WTC11 (cell line): ENCODE data around the gene ZDHHC9. TPM values are rescaled to one million over a fixed set of nuclear protein-coding genes. Genes with fewer than 3 reads are reported as not detected.
"Not testable (repeated sequence)": the region's sequence is repeated elsewhere in the genome, so short reads cannot be mapped to it uniquely, and the experiment has no call there.

Experiments used
- ATAC-seq: fragments of 200-7000 bp; cut with Tn5 transposase; 2 replicates; pipeline ENCODE4 v1.10.0; 2021; ENCODE audit warnings: mild to moderate bottlenecking, moderate library complexity
- CTCF ChIA-PET: fragments of 300-600 bp; sonication (Branson Sonifier 250); formaldehyde crosslinking; loops from one replicate; lab custom pipeline; 2021; ENCODE audit warnings: antibody characterized with exemption; lab: Charles Lee
- POLR2A ChIA-PET: fragments of 350-600 bp; sonication (Branson Sonifier 250); formaldehyde crosslinking; loops from one replicate; lab custom pipeline; 2021; ENCODE audit warnings: antibody characterized with exemption; lab: Charles Lee
- DNase-seq: peaks from one replicate; pipeline ENCODE4 v3.0.0; 2021; ENCODE audit warnings: low spot score
- H3K27ac Mint-ChIP-seq: 2 replicates; pipeline ENCODE4 v1.8.0; 2021; ENCODE audit warnings: mixed read lengths
- H3K27me3 Mint-ChIP-seq: 2 replicates; pipeline ENCODE4 v1.8.0; 2021; ENCODE audit warnings: low read depth, mild to moderate bottlenecking, moderate library complexity, mixed read lengths
- H3K36me3 Mint-ChIP-seq: 2 replicates; pipeline ENCODE4 v1.8.0; 2021; ENCODE audit warnings: mixed read lengths
- H3K4me1 Mint-ChIP-seq: 2 replicates; pipeline ENCODE4 v1.8.0; 2022; ENCODE audit warnings: mixed read lengths
- H3K4me3 Mint-ChIP-seq: 2 replicates; pipeline ENCODE4 v1.8.0; 2021; ENCODE audit warnings: mild to moderate bottlenecking, moderate library complexity, mixed read lengths
- H3K9me3 Mint-ChIP-seq: 2 replicates; pipeline ENCODE4 v1.8.0; 2021; ENCODE audit warnings: mixed read lengths
- IRF2 ChIP-seq: sonication (generic); formaldehyde crosslinking; IDR thresholded peaks from 2 replicates; pipeline ENCODE4 v1.8.0; 2022; ENCODE audit warnings: low read depth, missing genetic modification reagents, borderline replicate concordance
- MXD4 ChIP-seq: fragments of 250-450 bp; sonication (Bioruptor Pico); IDR thresholded peaks from 2 replicates; pipeline ENCODE4 v1.8.0; 2021; ENCODE audit warnings: mild to moderate bottlenecking, moderate library complexity, borderline replicate concordance
- MYBL2 ChIP-seq: sonication (generic); formaldehyde crosslinking; IDR thresholded peaks from 2 replicates; pipeline ENCODE4 v1.8.1; 2023; ENCODE audit warnings: mild to moderate bottlenecking, moderate library complexity, missing genetic modification reagents
- NR1H2 ChIP-seq: sonication (generic); formaldehyde crosslinking; IDR thresholded peaks from 2 replicates; pipeline ENCODE4 v1.9.0; 2021; ENCODE audit warnings: mild to moderate bottlenecking, moderate library complexity, missing genetic modification reagents
- OVOL2 ChIP-seq: fragments of 250-450 bp; sonication (Bioruptor Pico); IDR thresholded peaks from 2 replicates; pipeline ENCODE4 v1.9.0; 2021; ENCODE audit warnings: mild to moderate bottlenecking, borderline replicate concordance
- ZNF232 ChIP-seq: sonication (generic); formaldehyde crosslinking; IDR thresholded peaks from 2 replicates; pipeline ENCODE4 v1.8.0; 2022; ENCODE audit warnings: mild to moderate bottlenecking, missing genetic modification reagents
- total RNA-seq: library from RNA; stranded (reverse); gene quantifications from 3 replicates; pipeline ENCODE4 v1.2.3, GENCODE V29; 2021
- TF ChIP-seq, protein P1 (sequence below): sonication (generic); formaldehyde crosslinking; IDR thresholded peaks from 2 replicates; pipeline ENCODE4 v1.8.1; 2023; ENCODE audit warnings: mild to moderate bottlenecking, missing genetic modification reagents
- TF ChIP-seq, protein P2 (sequence below): sonication (generic); formaldehyde crosslinking; IDR thresholded peaks from 2 replicates; pipeline ENCODE4 v1.8.0; 2023; ENCODE audit warnings: mild to moderate bottlenecking, missing genetic modification reagents
- TF ChIP-seq, protein P3 (sequence below): sonication (generic); formaldehyde crosslinking; IDR thresholded peaks from 2 replicates; pipeline ENCODE4 v1.8.1; 2022; ENCODE audit warnings: mild to moderate bottlenecking, missing genetic modification reagents, moderate library complexity, borderline replicate concordance
- TF ChIP-seq, protein P4 (sequence below): sonication (generic); formaldehyde crosslinking; IDR thresholded peaks from 2 replicates; pipeline ENCODE4 v1.8.0; 2022; ENCODE audit warnings: mild to moderate bottlenecking, missing genetic modification reagents

Gene ZDHHC9
- total RNA-seq, 1 experiment from 2014 or later: 25.0 TPM

DNA sequence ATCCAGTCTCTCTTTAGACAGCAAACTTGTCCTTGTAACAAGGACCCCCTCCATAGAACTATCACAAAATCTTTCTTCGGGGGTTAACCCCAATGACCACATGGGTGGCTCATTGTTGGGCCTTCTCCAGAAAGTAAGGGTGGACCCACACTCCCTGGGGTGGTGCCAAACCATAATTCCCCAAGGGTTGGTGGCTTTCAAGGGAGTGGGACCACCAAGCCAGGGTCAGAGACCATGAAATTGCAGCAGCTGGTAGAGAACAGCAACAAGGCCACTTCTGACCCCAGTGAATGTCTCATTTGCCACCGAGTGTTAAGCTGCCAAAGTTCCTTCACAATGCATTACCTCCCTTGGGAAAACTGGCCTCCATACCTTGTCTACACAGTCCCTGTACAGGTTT, 28.8 kb upstream of the ZDHHC9 start:
- H3K4me1 Mint-ChIP-seq: peaks cover 4% of the 10 kb centered on the region
- DNase-seq: no peak
- no peaks in the 10 kb centered on the region; the same call in 1 of the 2 replicates for H3K27me3 Mint-ChIP-seq
- ChIA-PET POLR2A (no interaction called here), CTCF (no interaction called here)
- H3K9me3 Mint-ChIP-seq: peaks cover 13% of the 10 kb centered on the region; the same call in 1 of the 2 replicates
- H3K27ac Mint-ChIP-seq: no peak overlapping the region
- ATAC-seq: no peak
- no peaks in the 10 kb centered on the region for H3K36me3 Mint-ChIP-seq
- no peak overlapping the region for H3K4me3 Mint-ChIP-seq
- no peak for TF ChIP-seq MYBL2 (CRISPR knock-in tag)

DNA sequence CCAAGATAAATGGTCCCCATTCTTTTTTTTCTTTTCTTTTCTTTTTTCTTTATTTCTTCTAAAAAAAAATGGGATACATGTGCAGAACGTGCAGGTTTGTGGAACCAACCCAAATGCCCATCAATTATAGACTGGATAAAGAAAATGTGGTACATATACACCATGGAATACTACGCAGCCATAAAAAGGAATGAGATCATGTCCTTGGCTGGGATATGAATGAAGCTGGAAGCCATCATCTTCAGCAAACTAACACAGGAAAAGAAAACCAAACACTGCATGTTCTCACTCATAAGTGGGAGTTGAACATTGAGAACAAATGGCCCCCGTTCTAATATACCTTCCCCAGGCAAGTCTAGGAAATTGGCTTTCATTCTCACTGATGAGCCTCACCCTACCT, 22.6 kb upstream of the ZDHHC9 start:
- H3K4me3 Mint-ChIP-seq, H3K27me3 Mint-ChIP-seq, H3K9me3 Mint-ChIP-seq, H3K4me1 Mint-ChIP-seq, H3K36me3 Mint-ChIP-seq, ATAC-seq, DNase-seq, CTCF ChIA-PET, POLR2A ChIA-PET, H3K27ac Mint-ChIP-seq: not testable (repeated sequence)

DNA sequence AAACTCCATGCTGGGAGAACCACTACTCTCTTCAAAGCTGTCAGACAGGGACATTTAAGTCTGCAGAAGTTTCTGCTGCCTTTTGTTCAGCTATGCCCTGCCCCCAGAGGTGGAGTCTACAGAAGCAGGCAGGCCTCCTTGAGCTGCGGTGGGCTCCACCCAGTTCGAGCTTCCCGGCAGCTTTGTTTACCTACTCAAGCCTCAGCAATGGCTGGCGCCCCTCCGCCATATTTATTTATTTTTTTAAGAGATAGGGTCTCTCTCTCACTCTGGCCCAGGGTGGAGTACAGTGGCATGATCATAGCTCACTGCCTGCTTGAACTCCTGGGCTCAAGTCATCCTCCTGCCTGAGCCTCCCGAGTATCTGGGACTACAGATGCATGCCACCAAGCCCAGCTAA, 15.4 kb upstream of the ZDHHC9 start:
- H3K4me3 Mint-ChIP-seq, H3K4me1 Mint-ChIP-seq, H3K27ac Mint-ChIP-seq, H3K36me3 Mint-ChIP-seq, POLR2A ChIA-PET, DNase-seq, ATAC-seq, CTCF ChIA-PET, H3K9me3 Mint-ChIP-seq: not testable (repeated sequence)
- H3K27me3 Mint-ChIP-seq: peaks cover 20% of the 10 kb centered on the region

DNA sequence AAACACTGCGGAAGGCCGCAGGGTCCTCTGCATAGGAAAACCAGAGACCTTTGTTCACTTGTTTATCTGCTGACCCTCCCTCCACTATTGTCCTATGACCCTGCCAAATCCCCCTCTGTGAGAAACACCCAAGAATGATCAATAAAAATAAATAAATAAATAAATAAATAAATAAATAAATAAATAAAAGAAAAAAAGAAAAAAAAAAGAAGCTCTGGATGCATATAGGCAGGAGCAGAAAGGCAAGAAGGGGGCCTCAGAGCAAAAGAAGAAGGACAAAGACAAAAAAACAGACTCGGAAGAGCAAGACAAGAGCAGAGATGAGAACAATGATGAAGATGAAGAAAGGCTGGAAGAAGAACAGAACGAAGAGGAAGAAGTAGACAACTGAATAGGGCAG, 8.1 kb upstream of the ZDHHC9 start:
- H3K36me3 Mint-ChIP-seq, H3K4me1 Mint-ChIP-seq, H3K9me3 Mint-ChIP-seq, POLR2A ChIA-PET, H3K4me3 Mint-ChIP-seq, CTCF ChIA-PET, H3K27ac Mint-ChIP-seq, DNase-seq, ATAC-seq: not testable (repeated sequence)
- peaks cover 12% of the 10 kb centered on the region for H3K27me3 Mint-ChIP-seq

DNA sequence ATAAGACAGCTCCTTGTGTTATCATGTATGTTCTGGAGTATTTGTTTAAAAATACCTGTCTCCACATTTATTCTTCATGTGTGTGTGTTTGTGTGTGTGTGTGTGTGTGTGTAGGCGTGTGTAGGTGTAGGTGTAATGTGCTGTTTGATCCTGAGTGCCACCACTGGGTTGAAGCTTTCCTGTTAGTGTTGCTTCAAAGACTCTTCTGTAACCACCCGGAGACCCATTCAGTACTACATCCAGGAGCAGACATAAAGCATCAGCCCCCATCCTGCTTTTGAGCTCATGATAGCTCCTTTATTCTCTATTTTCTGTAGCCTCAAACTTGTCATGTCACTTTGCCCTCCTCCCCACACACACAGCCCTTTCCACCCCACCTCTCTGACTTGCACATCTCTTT, 3.0 kb upstream of the ZDHHC9 start:
- no peak overlapping the region for H3K4me3 Mint-ChIP-seq
- CTCF ChIA-PET: no interaction called here
- DNase-seq: no peak
- no peak for TF ChIP-seq ZNF232 (CRISPR knock-in tag)
- TF ChIP-seq, protein P1, sequence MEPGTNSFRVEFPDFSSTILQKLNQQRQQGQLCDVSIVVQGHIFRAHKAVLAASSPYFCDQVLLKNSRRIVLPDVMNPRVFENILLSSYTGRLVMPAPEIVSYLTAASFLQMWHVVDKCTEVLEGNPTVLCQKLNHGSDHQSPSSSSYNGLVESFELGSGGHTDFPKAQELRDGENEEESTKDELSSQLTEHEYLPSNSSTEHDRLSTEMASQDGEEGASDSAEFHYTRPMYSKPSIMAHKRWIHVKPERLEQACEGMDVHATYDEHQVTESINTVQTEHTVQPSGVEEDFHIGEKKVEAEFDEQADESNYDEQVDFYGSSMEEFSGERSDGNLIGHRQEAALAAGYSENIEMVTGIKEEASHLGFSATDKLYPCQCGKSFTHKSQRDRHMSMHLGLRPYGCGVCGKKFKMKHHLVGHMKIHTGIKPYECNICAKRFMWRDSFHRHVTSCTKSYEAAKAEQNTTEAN (CRISPR knock-in tag): no peak
- no peak for TF ChIP-seq IRF2 (CRISPR knock-in tag)
- TF ChIP-seq, protein P2, sequence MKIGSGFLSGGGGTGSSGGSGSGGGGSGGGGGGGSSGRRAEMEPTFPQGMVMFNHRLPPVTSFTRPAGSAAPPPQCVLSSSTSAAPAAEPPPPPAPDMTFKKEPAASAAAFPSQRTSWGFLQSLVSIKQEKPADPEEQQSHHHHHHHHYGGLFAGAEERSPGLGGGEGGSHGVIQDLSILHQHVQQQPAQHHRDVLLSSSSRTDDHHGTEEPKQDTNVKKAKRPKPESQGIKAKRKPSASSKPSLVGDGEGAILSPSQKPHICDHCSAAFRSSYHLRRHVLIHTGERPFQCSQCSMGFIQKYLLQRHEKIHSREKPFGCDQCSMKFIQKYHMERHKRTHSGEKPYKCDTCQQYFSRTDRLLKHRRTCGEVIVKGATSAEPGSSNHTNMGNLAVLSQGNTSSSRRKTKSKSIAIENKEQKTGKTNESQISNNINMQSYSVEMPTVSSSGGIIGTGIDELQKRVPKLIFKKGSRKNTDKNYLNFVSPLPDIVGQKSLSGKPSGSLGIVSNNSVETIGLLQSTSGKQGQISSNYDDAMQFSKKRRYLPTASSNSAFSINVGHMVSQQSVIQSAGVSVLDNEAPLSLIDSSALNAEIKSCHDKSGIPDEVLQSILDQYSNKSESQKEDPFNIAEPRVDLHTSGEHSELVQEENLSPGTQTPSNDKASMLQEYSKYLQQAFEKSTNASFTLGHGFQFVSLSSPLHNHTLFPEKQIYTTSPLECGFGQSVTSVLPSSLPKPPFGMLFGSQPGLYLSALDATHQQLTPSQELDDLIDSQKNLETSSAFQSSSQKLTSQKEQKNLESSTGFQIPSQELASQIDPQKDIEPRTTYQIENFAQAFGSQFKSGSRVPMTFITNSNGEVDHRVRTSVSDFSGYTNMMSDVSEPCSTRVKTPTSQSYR: no peak
- TF ChIP-seq OVOL2 (CRISPR knock-in tag): no peak
- TF ChIP-seq, protein P3, sequence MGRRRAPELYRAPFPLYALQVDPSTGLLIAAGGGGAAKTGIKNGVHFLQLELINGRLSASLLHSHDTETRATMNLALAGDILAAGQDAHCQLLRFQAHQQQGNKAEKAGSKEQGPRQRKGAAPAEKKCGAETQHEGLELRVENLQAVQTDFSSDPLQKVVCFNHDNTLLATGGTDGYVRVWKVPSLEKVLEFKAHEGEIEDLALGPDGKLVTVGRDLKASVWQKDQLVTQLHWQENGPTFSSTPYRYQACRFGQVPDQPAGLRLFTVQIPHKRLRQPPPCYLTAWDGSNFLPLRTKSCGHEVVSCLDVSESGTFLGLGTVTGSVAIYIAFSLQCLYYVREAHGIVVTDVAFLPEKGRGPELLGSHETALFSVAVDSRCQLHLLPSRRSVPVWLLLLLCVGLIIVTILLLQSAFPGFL (CRISPR knock-in tag): no peak
- no peak for TF ChIP-seq NR1H2 (CRISPR knock-in tag)
- TF ChIP-seq MXD4 (CRISPR knock-in tag): no peak
- TF ChIP-seq, protein P4, sequence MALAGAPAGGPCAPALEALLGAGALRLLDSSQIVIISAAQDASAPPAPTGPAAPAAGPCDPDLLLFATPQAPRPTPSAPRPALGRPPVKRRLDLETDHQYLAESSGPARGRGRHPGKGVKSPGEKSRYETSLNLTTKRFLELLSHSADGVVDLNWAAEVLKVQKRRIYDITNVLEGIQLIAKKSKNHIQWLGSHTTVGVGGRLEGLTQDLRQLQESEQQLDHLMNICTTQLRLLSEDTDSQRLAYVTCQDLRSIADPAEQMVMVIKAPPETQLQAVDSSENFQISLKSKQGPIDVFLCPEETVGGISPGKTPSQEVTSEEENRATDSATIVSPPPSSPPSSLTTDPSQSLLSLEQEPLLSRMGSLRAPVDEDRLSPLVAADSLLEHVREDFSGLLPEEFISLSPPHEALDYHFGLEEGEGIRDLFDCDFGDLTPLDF (CRISPR knock-in tag): no peak
- no peaks in the 10 kb centered on the region for H3K9me3 Mint-ChIP-seq
- ATAC-seq: no peak
- H3K27ac Mint-ChIP-seq: no peak overlapping the region
- no peaks in the 10 kb centered on the region for H3K36me3 Mint-ChIP-seq
- peaks cover 10% of the 10 kb centered on the region for H3K4me1 Mint-ChIP-seq
- H3K27me3 Mint-ChIP-seq: peaks cover 12% of the 10 kb centered on the region
- POLR2A ChIA-PET: no interaction called here
